Fibroblast of skin of back (primary cell): ENCODE data around the gene BMP4. TPM values are rescaled to one million over a fixed set of nuclear protein-coding genes. Genes with fewer than 3 reads are reported as not detected.
"Not testable (repeated sequence)": the region's sequence is repeated elsewhere in the genome, so short reads cannot be mapped to it uniquely, and the experiment has no call there.

Source experiments
- DNase-seq: peaks from one replicate; pipeline ENCODE4 v3.0.0-alpha.2; 2013
- polyA plus RNA-seq, 2 experiments: library from polyadenylated mRNA; unstranded; fragments of 120-200 nt; gene quantifications; one replicate each; pipeline ENCODE4 v1.2.1, GENCODE V29; 2013; ENCODE audit not compliant: insufficient read length in 2 of 2

BMP4 gene
- 2.8 TPM for polyA plus RNA-seq (2013, experiment 1 of 2; ENCODE audit: insufficient read length)
- 1.8 TPM for polyA plus RNA-seq (2013, experiment 2 of 2; ENCODE audit: insufficient read length)

- DNase-seq = peak; percentile 52
These were observed at the start of gene BMP4 for GRCh38 chr14:53956427-53957201. TSS of gene BMP4 (minus strand) at chr14:53956825. CDS start at chr14:53952222, 4,603 bp downstream.

GRCh38 chr14:54003064-54003463, 46.4 kb upstream of the BMP4 start:
- DNase-seq = peak; percentile 13

GRCh38 chr14:54002653-54003052, 46.0 kb upstream of the BMP4 start:
- peak; percentile 94 for DNase-seq

- no peak for DNase-seq
These were observed 44.7 kb upstream of the BMP4 start for GRCh38 chr14:54001189-54001878.

GRCh38 chr14:54000341-54000811, 43.8 kb upstream of the BMP4 start:
- DNase-seq = peak; percentile 69

GRCh38 chr14:53999061-53999488, 42.5 kb upstream of the BMP4 start:
- peak; percentile 88 for DNase-seq

- no peak for DNase-seq
These were observed 39.4 kb upstream of the BMP4 start for GRCh38 chr14:53996041-53996440.

GRCh38 chr14:53993920-53994607, 37.4 kb upstream of the BMP4 start:
- no peak for DNase-seq

- no peak for DNase-seq
These were observed 34.4 kb upstream of the BMP4 start for GRCh38 chr14:53990978-53991377.

GRCh38 chr14:53986718-53987117, 30.1 kb upstream of the BMP4 start:
- not testable (repeated sequence) for DNase-seq

GRCh38 chr14:53984958-53985357, 28.3 kb upstream of the BMP4 start:
- DNase-seq = not testable (repeated sequence)

- no peak for DNase-seq
These were observed 26.5 kb upstream of the BMP4 start for GRCh38 chr14:53983112-53983511.

- DNase-seq = no peak
These were observed 25.9 kb upstream of the BMP4 start for GRCh38 chr14:53982546-53982945.

GRCh38 chr14:53979747-53980642, 23.4 kb upstream of the BMP4 start:
- peak; percentile 78 for DNase-seq

GRCh38 chr14:53979113-53979681, 22.6 kb upstream of the BMP4 start:
- peak; percentile 42 for DNase-seq

GRCh38 chr14:53978194-53978593, 21.6 kb upstream of the BMP4 start:
- no peak for DNase-seq

GRCh38 chr14:53975444-53975843, 18.8 kb upstream of the BMP4 start:
- DNase-seq = no peak

GRCh38 chr14:53971521-53971920, 14.9 kb upstream of the BMP4 start:
- no peak for DNase-seq

GRCh38 chr14:53969326-53969725, 12.7 kb upstream of the BMP4 start:
- DNase-seq = no peak

GRCh38 chr14:53968726-53969125, 12.1 kb upstream of the BMP4 start:
- no peak for DNase-seq

- DNase-seq = no peak
These were observed 11.0 kb upstream of the BMP4 start for GRCh38 chr14:53967606-53968005.

GRCh38 chr14:53964249-53964648, 7.6 kb upstream of the BMP4 start:
- peak; percentile 56 for DNase-seq
